CD4-positive, alpha-beta T cell (primary cell): ENCODE measurements around the gene RPS27A. TPM values are rescaled to one million over a fixed set of nuclear protein-coding genes. Genes with fewer than 3 reads are reported as not detected.
"Not testable (repeated sequence)": the region's sequence is repeated elsewhere in the genome, so short reads cannot be mapped to it uniquely, and the experiment has no call there.

Experiments used
- ATAC-seq: fragments of 200-7000 bp; cut with Tn5 transposase; one replicate; pipeline ENCODE4 v1.10.0; 2022; ENCODE audit warnings: mild to moderate bottlenecking; ENCODE audit not compliant: poor library complexity
- CTCF ChIA-PET: fragments of 350-600 bp; sonication (Branson Sonifier 250); formaldehyde crosslinking; loops from one replicate; lab custom pipeline; 2021; ENCODE audit warnings: antibody characterized with exemption, inconsistent platforms; lab: Charles Lee
- POLR2A ChIA-PET: fragments of 350-600 bp; sonication (Branson Sonifier 250); formaldehyde crosslinking; loops from one replicate; lab custom pipeline; 2021; ENCODE audit warnings: antibody characterized with exemption, inconsistent platforms; lab: Charles Lee
- DNase-seq, 14 experiments: peaks; one replicate each; pipeline ENCODE4 v3.0.0-alpha.2; 2013 to 2020; ENCODE audit warnings: mixed read lengths in 2 of 14
- H3K27ac ChIP-seq, 2 donors: one replicate each; pipeline versions ENCODE4 v1.5.1 to v1.7.0; 2013; ENCODE audit warnings: low read length in 2 of 2, low read depth in 1 of 2, mild to moderate bottlenecking in 1 of 2
- H3K27me3 ChIP-seq, 2 experiments: 1 replicate in 1 of 2; 2 replicates in 1 of 2; pipeline versions ENCODE4 v1.6.1 to v1.7.0; 2013; ENCODE audit warnings: low read length in 2 of 2, control low read depth in 1 of 2, mild to moderate bottlenecking in 1 of 2, moderate library complexity in 1 of 2; ENCODE audit not compliant: insufficient read depth in 2 of 2, control insufficient read depth in 1 of 2
- H3K36me3 ChIP-seq: one replicate; pipeline ENCODE4 v1.6.1; 2013; ENCODE audit warnings: low read length, control low read depth; ENCODE audit not compliant: insufficient read depth
- H3K4me1 ChIP-seq: one replicate; pipeline ENCODE4 v1.6.1; 2013; ENCODE audit warnings: low read length, control low read depth; ENCODE audit not compliant: insufficient read depth
- H3K4me3 ChIP-seq: one replicate; pipeline ENCODE4 v1.5.1; 2013; ENCODE audit warnings: mild to moderate bottlenecking, low read length, moderate library complexity
- H3K9me3 ChIP-seq, 2 experiments: 1 replicate in 1 of 2; 2 replicates in 1 of 2; pipeline versions ENCODE4 v1.6.1 to v1.7.0; 2013; ENCODE audit warnings: low read length in 2 of 2, mild to moderate bottlenecking in 2 of 2, control low read depth in 1 of 2, moderate library complexity in 1 of 2; ENCODE audit not compliant: control insufficient read depth in 1 of 2, insufficient read depth in 1 of 2
- H3K27ac Mint-ChIP-seq: one replicate; pipeline ENCODE4 v1.8.0; 2020; ENCODE audit warnings: mixed read lengths
- H3K27me3 Mint-ChIP-seq: one replicate; pipeline ENCODE4 v1.8.0; 2021; ENCODE audit warnings: mixed read lengths
- H3K36me3 Mint-ChIP-seq: one replicate; pipeline ENCODE4 v1.8.0; 2021; ENCODE audit warnings: low read depth, mixed read lengths
- H3K4me1 Mint-ChIP-seq: one replicate; pipeline ENCODE4 v1.8.0; 2021; ENCODE audit warnings: low read depth, mixed read lengths
- H3K4me3 Mint-ChIP-seq: one replicate; pipeline ENCODE4 v1.8.0; 2020; ENCODE audit warnings: mild to moderate bottlenecking, mixed read lengths
- H3K9me3 Mint-ChIP-seq: one replicate; pipeline ENCODE4 v1.8.0; 2020; ENCODE audit warnings: mixed read lengths
- CTCF ChIP-seq: fragments of 200-600 bp; IDR thresholded peaks from one replicate; pipeline ENCODE4 v1.8.0; 2022; ENCODE audit warnings: antibody characterized with exemption, mild to moderate bottlenecking
- intact Hi-C, 2 experiments: fragments of 100-400 bp; cut with DNase I in 1 of 2; cut with micrococcal nuclease in 1 of 2; formaldehyde crosslinking; loops; one replicate each; pipeline versions ENCODE4 v1.15.1 to v1.9.0; 2023 to 2025; cut with DNase I, micrococcal nuclease
- total RNA-seq, 174 experiments: library from RNA in 2 of 174; stranded (reverse) in 2 of 174; gene quantifications; one replicate each; pipeline ENCODE4 v1.2.3 and lab custom pipeline; 2021 to 2026

The RPS27A gene
- total RNA-seq, 2 experiments from 2014 or later = 2,201 to 2,315 TPM

GRCh38 chr2:55236992-55237543 lies 4.6 kb downstream of the RPS27A start:
- CTCF ChIA-PET = no interaction called here
- Histone ChIP-seq H3K27me3 (no peaks in the 10 kb centered on the region), H3K9me3 (no peaks in the 10 kb centered on the region), H3K4me1 (peaks cover 16% of the 10 kb centered on the region), H3K27ac (no peak overlapping the region), H3K4me3 (no peak overlapping the region), H3K36me3 (peaks cover 52% of the 10 kb centered on the region)
- Mint-ChIP-seq H3K9me3 (no peaks in the 10 kb centered on the region), H3K27me3 (no peaks in the 10 kb centered on the region), H3K4me3 (no peak overlapping the region), H3K36me3 (peaks cover 67% of the 10 kb centered on the region), H3K27ac (peak overlapping the region; percentile 92), H3K4me1 (peaks cover 46% of the 10 kb centered on the region)
- no peak for ATAC-seq
- TF ChIP-seq CTCF = no peak
- no peak for DNase-seq
- intact Hi-C loops = loop anchor here in 1 of 2 experiments (5.0 to 10.0 kb wide), 3 partner anchors 180 to 1452 kb away; partner anchors contain the start of genes ASB3, CCDC88A and ERLEC1
- POLR2A ChIA-PET = no interaction called here

GRCh38 chr2:55239656-55240222 lies 7.3 kb downstream of the RPS27A start:
- ATAC-seq = no peak
- Mint-ChIP-seq H3K36me3 (peaks cover 63% of the 10 kb centered on the region), H3K27ac (peak overlapping the region; percentile 39), H3K4me3 (no peak overlapping the region), H3K4me1 (peaks cover 22% of the 10 kb centered on the region), H3K9me3 (no peaks in the 10 kb centered on the region), H3K27me3 (no peaks in the 10 kb centered on the region)
- Histone ChIP-seq H3K27ac (no peak overlapping the region), H3K4me3 (no peak overlapping the region), H3K27me3 (no peaks in the 10 kb centered on the region), H3K36me3 (peaks cover 58% of the 10 kb centered on the region), H3K9me3 (no peaks in the 10 kb centered on the region), H3K4me1 (no peaks in the 10 kb centered on the region)
- intact Hi-C loops = loop anchor here in 1 of 2 experiments (5.0 to 10.0 kb wide), 3 partner anchors 178 to 1455 kb away; partner anchors contain the start of genes ASB3, CCDC88A and ERLEC1
- CTCF ChIA-PET = no interaction called here
- TF ChIP-seq CTCF = no peak
- POLR2A ChIA-PET = no interaction called here
- DNase-seq = no peak

GRCh38 chr2:55241582-55241981 lies 9.1 kb downstream of the RPS27A start:
- H3K36me3 Mint-ChIP-seq = peaks cover 60% of the 10 kb centered on the region
- H3K4me3 Mint-ChIP-seq, DNase-seq, intact Hi-C loops, H3K27me3 Mint-ChIP-seq, H3K9me3 Mint-ChIP-seq, CTCF ChIA-PET, H3K4me3 ChIP-seq, H3K27ac ChIP-seq, H3K4me1 ChIP-seq, POLR2A ChIA-PET, ATAC-seq, H3K9me3 ChIP-seq, H3K4me1 Mint-ChIP-seq, H3K27ac Mint-ChIP-seq, H3K27me3 ChIP-seq: not testable (repeated sequence)
- peaks cover 47% of the 10 kb centered on the region for H3K36me3 ChIP-seq
